Stimulated activated CD4-positive, alpha-beta T cell treated with anti-CD3 and anti-CD28 coated beads, TNF-alpha, amount 100 ng/mL, for 4 hours (primary cell): ENCODE data around the gene SPATA33.
"Not testable (repeated sequence)": the region's sequence is repeated elsewhere in the genome, so short reads cannot be mapped to it uniquely, and the experiment has no call there.

Experiments
- DNase-seq, 3 experiments: peaks; one replicate each; pipeline ENCODE4 v3.0.0-alpha.2; 2020; ENCODE audit warnings: low read depth in 3 of 3

The SPATA33 gene

GRCh38 chr16:89664238-89664637, 6.6 kb downstream of the SPATA33 start:
- not testable (repeated sequence) for DNase-seq

- not testable (repeated sequence) for DNase-seq
These were observed 9.4 kb downstream of the SPATA33 start for GRCh38 chr16:89667000-89667399.

GRCh38 chr16:89667633-89668032, 10.0 kb downstream of the SPATA33 start:
- DNase-seq = no peak

GRCh38 chr16:89668790-89669158, 11.1 kb downstream of the SPATA33 start:
- DNase-seq = no peak

- DNase-seq = no peak
These were observed 12.1 kb downstream of the SPATA33 start for GRCh38 chr16:89669755-89670154.

GRCh38 chr16:89670496-89671431, 13.1 kb downstream of the SPATA33 start:
- no peak for DNase-seq

- DNase-seq = not testable (repeated sequence)
These were observed 13.9 kb downstream of the SPATA33 start for GRCh38 chr16:89671565-89671964.

GRCh38 chr16:89672177-89672941, 14.7 kb downstream of the SPATA33 start:
- DNase-seq = no peak

GRCh38 chr16:89678258-89678657, 20.6 kb downstream of the SPATA33 start:
- DNase-seq = no peak

GRCh38 chr16:89685916-89686315, 28.3 kb downstream of the SPATA33 start:
- DNase-seq = no peak

GRCh38 chr16:89686520-89687091, 29.0 kb downstream of the SPATA33 start, which contains the start of gene CDK10:
TSS of gene CDK10 (plus strand) at chr16:89686689. CDS start at chr16:89686711, 22 bp downstream.
- DNase-seq = peak; percentile 79 to 85 (median 85)

- DNase-seq = no peak
These were observed 29.7 kb downstream of the SPATA33 start for GRCh38 chr16:89687092-89687940.

- DNase-seq = no peak
These were observed 30.8 kb downstream of the SPATA33 start for GRCh38 chr16:89688395-89688794.

- DNase-seq = no peak
These were observed 31.5 kb downstream of the SPATA33 start for GRCh38 chr16:89689142-89689541.

GRCh38 chr16:89689621-89690020, 32.0 kb downstream of the SPATA33 start:
- DNase-seq = not testable (repeated sequence)

GRCh38 chr16:89690392-89690901, 32.8 kb downstream of the SPATA33 start:
- DNase-seq = no peak

GRCh38 chr16:89691231-89691985, 33.8 kb downstream of the SPATA33 start:
- DNase-seq = no peak

GRCh38 chr16:89691986-89692569, 34.4 kb downstream of the SPATA33 start:
- DNase-seq = no peak

- DNase-seq = no peak
These were observed 35.7 kb downstream of the SPATA33 start for GRCh38 chr16:89693289-89693731.
